GM18868 (cell line): ENCODE measurements around the gene TTC16.
"Not testable (repeated sequence)": the region's sequence is repeated elsewhere in the genome, so short reads cannot be mapped to it uniquely, and the experiment has no call there.

Source experiments
- ATAC-seq: cut with Tn5 transposase; IDR thresholded peaks from one replicate; pipeline ENCODE4 v1.9.1; 2021; ENCODE audit warnings: mild to moderate bottlenecking, moderate library complexity; ENCODE audit not compliant: unreplicated experiment

Gene TTC16

GRCh38 chr9:127739614-127740330, 23.9 kb downstream of the TTC16 start:
- no peak for ATAC-seq

- no peak for ATAC-seq
Measured at GRCh38 chr9:127741831-127742434, 26.1 kb downstream of the TTC16 start.

- ATAC-seq, result no peak
Measured at GRCh38 chr9:127742435-127743088, 26.7 kb downstream of the TTC16 start.

- ATAC-seq, result no peak
Measured at GRCh38 chr9:127744398-127745110, 28.7 kb downstream of the TTC16 start.

GRCh38 chr9:127746959-127747569, 31.2 kb downstream of the TTC16 start:
- no peak for ATAC-seq

GRCh38 chr9:127749090-127749787, 33.4 kb downstream of the TTC16 start:
- ATAC-seq, result no peak

DNA sequence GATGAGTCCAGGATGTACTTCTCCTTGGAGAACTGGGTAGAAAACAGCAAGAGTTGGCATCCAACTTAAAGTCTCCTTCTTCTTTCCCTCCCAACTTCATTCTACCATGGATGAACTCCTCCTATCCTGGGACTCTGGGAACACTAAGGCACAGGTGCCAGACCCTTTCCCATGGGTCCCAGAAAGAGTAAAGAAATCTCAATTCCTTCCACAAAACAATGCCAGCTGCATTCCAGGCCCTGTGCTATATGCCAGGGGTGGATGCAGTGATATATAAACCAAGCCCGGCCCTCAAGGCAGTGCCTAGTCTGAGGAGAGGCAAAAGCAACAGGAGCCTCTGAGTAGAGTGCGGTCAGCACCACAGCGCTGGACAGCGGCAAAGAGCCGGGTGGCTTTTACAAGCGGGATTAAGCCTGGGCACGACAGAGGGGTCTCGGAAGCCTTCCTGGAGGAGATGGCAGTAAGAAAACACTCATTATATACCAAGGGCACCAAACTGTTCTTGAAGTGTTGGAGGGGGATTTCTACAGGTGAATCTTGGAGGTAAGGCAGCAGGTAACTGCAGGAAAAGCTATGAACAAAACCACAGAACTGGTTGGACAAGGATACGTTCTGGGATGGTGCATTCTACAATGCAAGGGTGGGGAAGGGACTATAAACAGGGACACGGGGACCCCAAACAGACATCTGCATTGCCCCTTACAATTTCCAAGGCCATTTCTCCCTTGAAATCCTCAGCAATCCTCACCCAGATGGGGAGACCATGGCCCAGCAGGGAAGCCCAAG, 35.6 kb downstream of the TTC16 start:
- no peak for ATAC-seq

DNA sequence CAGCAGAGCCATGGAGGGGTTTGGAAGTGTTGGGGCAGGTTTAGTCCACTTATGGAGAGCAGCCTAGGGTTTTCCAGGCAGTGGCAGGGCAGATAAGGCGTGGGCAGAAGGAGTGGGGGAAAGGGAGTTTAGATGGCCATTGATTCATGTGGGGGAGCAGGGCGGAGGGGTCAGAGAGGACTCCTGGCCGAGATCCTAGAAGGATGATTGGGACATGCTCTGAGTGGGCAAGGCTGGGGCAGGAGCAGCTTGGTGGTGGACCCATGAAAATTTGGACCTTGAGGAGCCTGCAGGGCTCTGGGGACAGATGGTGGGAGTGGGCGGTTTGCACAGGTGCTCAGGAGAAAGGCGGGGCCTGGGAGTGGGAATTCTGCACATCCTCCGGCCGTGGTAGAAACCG, 37.3 kb downstream of the TTC16 start:
- ATAC-seq, result no peak

- no peak for ATAC-seq
Measured at GRCh38 chr9:127753622-127754021, 37.7 kb downstream of the TTC16 start.

GRCh38 chr9:127754099-127755060, 38.5 kb downstream of the TTC16 start:
- ATAC-seq, result no peak

- no peak for ATAC-seq
Measured at GRCh38 chr9:127755061-127756060, 39.5 kb downstream of the TTC16 start.

- ATAC-seq, result no peak
Measured at GRCh38 chr9:127756233-127756632, 40.4 kb downstream of the TTC16 start.

DNA sequence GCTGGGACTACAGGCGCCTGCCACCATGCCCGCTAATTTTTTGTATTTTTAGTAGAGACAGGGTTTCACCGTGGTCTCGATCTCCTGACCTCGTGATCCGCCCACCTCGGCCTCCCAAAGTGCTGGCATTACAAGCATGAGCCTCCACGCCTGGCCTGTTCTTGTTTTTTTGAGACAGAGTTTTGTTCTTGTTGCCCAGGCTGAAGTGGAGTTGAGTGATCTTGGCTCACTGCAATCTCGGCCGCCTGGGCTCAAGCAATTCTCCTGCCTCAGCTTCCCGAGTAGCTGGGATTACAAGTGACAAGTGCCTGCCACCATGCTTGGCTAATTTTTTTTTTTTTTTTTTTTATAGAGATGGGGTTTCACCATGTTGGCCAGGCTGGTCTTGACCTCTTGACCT, 40.9 kb downstream of the TTC16 start:
- not testable (repeated sequence) for ATAC-seq

GRCh38 chr9:127758843-127759242, 43.0 kb downstream of the TTC16 start:
- ATAC-seq, result no peak

GRCh38 chr9:127761061-127761460, 45.2 kb downstream of the TTC16 start:
- ATAC-seq, result no peak

- no peak for ATAC-seq
Measured at GRCh38 chr9:127761491-127761956, 45.6 kb downstream of the TTC16 start.

- ATAC-seq, result no peak
Measured at GRCh38 chr9:127762111-127762676, 46.3 kb downstream of the TTC16 start.
